ENCODE results near the gene KIF26B. TPM values are rescaled to one million over a fixed set of nuclear protein-coding genes. Genes with fewer than 3 reads are reported as not detected.
A peak's percentile ranks its signal among the peaks of the same experiment; 100 is the strongest.

KIF26B gene
- total RNA-seq, 1 experiment from 2014 or later, result 14.7 TPM

DNA sequence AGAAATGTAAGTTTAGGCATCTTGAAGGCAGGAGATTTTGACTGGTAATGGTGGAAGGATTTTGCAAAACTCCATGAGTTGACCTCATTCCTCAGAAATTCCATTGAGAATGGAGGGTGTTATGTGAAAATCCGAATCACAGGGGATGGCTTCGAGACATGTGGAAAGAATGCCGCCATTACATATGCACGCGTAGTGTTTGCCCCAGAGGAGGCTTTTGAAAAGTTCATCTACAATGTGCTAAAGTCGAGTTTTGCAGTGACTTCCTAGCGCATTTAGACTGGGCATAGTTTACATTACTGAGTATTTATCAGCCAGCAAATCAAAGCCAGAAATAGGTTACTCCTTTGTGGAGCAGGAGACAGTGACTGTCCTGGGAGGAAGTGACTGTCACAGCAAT is 307.4 kb downstream of the KIF26B start:
- DNase-seq (ENCODE audit: low spot score), result no peak

DNA sequence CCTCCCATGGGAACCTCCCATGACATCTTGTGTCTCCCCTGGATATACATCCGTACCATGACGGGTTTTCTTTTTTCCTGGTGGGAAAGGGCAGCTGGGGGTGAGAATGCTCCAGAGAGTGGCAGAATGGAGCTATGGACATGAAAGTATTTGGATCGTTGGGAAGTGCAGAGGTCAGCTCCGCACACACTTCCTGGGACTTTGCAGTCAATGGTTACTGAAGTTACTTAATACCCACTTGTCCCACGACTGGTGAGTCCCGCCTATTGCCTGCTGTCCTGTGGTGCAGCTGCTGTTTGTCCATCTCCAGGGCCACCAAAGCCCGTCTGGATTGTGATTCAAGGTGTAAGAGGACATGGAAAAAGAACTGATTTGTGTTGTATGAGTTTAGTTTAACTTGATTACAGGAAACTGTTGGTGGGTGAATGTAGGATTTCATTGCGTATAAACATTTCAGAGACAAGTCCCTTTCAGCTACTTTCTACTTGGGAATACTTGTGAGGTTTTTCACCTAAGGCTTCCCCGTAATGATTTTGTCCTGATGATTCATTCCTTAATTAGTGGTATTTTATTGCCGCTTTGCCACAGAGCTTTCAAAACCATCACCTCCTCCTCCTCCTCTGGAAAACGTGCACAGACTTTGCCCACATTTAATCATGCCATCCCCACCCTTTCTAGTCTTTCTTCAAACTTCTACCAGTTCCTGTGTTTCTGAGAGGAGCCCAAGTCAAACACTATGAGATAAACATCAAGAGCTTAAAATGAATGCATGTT is 308.8 kb downstream of the KIF26B start:
- no peak for DNase-seq (ENCODE audit: low spot score)

DNA sequence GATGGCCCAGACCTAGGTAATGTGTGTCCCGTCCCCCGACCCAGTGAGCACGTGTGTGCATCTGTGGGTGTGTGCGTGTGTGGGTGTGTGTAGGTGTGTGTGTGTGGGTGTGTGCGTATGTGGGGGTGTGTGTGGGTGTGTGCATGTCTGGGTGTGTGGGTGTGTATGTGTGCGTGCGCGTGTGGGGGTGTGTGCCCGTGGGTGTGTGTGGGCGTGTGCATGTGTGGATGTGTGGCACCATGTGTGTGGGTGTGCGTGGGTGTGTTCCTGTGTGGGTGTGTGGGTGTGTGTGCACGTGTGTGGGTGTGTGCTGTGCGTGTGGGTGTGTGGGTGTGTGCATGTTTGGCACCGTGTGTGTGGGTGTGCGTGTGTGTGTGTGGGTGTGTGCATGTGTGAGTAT is 309.5 kb downstream of the KIF26B start:
- DNase-seq (ENCODE audit: low spot score), result no peak

DNA sequence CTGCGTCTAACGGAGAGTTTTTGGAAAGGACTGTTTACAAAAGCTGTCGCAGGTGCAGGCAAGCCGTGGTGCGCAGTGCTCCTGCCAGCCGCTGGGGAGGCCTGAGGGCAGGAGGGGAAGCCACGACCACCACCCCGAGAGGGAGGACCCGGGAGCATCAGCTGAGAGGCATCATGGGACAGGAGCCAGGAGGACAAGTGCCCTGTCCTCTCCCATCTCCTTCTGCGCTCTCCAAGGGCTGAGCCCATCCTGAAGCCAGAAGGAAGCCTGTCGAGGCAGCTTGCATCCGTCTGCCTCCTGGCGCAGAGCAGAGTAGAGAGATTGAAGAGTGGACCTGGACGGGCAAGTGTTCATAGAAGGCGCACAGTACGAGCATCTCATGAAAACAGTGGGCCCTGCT is 310.9 kb downstream of the KIF26B start:
- no peak for DNase-seq (ENCODE audit: low spot score)

DNA sequence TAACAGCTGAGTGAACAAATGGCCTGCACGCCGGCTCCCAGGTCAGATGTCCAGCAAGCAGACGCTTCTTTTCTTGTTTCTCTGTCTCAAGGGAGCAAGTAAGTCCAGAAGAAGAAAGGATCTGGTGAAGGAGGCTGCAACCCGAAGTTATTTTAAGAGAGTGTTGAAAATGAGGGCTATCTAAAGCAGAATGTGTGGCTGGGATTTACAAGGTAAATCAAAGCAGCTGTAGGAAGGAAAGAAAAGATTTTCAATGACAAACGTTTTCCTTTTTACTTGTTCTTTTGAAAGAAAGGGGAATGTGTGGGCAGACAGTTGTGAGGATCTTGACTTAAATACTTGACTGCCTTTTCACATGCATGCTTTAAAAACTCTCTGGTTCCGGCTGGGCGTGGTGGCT is 311.5 kb downstream of the KIF26B start:
- DNase-seq (ENCODE audit: low spot score), result no peak

DNA sequence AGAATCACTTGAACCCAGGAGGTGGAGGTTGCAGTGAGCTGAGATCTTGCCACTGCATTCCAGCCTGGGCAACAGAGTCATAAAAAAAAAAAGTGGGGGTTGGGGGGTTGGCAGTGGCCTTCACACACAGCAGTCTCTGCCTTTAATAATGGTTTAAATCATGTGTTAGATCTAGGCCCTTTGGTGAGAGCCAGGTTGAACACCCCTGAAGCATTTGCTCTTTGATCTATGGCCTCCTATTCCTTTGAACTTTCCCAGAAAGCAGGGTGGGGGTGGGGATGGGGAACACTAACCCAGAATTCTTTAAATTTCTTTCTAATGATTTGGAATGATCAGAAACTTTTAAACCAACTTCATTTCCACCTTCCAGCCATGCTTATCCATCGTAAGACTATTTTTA is 313.0 kb downstream of the KIF26B start:
- DNase-seq (ENCODE audit: low spot score), result no peak

DNA sequence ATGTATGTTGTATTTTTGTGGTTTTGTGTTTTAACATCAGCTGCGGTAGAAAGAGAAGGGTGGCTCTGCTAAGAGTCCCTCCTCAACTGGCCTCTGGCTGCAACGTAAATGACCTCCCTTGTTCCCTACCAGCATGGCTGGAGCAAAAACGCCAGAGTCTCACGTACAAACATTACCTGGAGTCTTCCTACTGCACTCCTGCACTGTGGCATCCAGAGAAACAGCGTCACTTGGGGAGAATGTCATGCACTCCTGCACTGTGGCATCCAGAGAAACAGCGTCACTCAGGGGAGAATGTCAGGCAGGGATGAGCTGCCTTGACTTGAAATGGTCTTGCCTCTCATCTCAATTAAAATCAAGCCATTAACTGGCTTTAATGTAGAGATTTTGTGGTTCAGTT is 314.2 kb downstream of the KIF26B start:
- DNase-seq (ENCODE audit: low spot score), result no peak

DNA sequence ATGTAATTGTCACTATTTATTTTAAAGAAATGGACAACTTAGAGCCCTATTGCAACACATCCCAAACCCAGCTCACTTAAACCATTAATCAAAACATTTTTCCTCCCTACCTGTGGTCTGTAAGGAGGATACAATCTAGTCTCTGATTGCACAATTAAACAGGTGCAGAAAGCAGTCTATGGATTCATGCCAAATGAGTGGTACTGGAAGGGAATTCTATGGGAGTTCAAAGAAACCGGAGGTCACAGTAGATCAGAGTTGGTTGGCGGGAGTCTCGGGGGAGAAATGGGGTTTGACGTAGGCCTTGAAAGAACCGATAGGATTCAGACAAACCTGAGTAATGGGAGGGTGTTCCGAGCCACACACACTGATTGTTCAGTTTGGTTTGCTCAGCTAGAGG is 314.9 kb downstream of the KIF26B start:
- no peak for DNase-seq (ENCODE audit: low spot score)

DNA sequence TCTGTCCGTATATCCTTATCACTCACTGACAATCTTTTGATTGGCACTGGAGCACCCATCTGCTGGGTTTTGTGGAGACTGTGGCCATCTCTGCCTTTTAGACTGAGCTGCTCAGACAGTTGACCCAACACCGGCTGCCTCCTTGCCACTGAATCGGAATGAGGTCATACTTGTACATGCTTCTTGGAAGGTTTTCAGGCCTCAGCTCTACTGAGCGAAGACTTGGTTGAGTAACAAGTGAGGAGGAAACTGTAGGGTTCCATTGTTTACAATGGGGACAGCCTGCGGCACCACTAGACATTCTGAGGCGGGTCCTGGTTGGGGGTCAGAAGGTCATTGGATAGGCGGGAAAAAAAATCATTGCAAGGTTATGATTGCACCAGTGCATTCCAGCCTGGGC is 320.3 kb downstream of the KIF26B start:
- DNase-seq (ENCODE audit: low spot score), result peak; percentile 93

DNA sequence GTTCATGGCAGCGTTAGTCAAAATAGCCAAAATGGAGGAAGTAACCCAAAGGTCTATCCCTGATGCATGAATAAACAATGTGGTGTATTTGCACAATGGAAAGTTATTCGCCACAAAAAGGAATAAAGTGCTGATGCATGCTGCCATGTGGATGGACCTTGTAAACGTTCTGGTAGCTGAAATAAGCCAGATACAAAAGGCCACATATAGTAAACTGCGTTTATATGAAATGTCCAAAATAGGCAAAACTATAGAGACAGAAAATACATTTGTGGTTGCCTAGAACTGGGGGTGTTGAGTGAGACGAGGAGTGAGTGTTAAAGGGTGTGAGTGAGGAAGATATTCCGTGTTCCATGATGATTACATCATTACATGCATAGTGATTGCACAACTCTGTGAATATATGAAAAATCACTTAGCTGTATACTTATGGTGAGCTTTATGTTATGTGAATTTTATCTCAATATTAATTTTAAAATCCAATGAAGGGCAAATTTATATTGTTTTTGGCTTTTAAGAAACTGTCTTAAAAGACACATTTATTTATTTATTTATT is 321.3 kb downstream of the KIF26B start:
- peak; percentile 74 for DNase-seq (ENCODE audit: low spot score)

DNA sequence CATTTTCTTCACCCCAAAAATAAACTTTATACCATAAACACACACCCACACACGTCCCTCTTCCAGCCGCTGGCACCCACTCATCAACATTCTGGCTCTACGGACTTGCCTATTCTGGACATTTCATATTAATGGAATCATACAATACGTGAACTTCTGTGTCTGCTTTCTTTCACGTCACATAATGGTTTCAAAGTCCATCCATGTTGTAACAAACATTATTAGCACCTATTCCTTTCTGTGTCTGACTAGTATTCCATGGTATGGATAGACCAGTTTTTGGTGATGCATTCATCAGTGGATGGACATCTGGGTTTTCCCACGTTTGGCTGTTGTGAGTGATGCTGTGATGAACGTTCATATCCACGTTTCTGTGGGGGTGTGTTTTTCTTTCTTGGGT is 323.2 kb downstream of the KIF26B start:
- no peak for DNase-seq (ENCODE audit: low spot score)

DNA sequence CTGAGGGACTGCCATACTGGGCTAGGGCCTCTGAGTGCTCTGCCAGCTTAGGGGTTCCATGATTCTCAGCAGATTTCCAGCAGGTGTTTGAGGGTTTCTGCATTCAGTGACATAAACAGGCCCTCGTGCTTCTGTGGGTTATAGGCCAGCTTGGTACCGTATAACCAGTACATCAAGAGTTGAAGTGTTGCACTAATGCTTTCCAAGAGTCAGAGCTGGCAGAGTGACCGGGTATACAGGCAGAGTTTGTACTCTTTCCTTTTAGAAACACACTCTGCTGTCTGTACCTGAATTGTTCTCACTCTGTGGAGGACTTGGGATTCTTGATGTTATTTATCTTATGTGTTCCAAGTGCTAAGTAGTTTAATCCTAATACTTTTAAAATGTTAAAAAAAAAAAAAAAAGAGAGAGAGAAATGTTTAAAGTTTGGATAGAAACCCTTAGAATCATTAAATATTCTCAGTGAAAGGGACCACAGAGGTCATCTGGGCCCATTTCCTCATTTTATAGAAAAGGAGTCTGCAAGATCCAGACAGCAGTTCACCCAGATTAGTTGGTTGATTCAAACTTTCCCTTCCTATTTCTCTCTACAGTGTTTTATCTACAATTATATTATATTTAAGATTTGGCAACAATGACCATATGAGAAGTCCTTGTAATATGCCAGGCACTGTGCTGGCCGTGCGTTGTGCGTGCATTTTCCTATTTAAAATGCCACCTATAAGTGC is 325.8 kb downstream of the KIF26B start:
- no peak for DNase-seq (ENCODE audit: low spot score)

DNA sequence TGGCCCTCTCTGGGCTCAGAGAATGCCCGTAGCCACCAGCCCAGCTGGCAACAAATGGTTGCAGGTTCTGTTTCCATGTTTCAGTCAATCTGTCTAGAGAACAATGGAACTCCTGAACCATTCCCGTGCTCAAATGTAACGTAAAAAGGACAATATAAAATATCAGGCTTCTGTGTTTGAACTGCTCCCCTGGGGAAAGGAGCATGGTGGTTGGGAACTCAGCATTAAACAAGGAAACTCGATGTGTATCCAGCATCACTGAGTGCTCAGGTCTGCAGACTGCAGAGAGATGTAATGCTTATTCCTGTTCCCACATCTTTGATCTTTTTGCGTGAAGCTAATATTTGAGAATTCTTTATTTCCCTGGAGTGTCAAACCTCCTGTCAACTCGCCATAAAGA is 326.5 kb downstream of the KIF26B start:
- no peak for DNase-seq (ENCODE audit: low spot score)

DNA sequence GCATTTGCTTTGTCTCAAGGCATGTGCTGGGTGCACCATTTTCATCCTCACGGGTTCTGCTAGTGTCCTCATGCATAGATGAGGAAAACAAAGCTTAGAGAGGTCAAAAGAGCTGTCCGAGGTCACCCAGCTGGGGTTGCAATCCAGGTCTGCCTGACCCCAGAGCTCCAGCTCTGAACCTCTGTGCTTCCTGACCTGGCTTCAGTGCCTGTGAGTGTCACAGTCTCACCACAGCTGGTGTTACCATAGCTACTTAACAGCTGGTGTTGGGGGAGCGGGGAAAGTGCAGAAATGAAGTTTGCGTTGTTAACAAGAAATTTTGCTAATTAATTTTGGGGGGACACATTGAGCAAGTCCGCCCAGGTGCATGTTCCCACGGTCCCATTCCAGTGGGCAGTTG is 328.5 kb downstream of the KIF26B start:
- no peak for DNase-seq (ENCODE audit: low spot score)

DNA sequence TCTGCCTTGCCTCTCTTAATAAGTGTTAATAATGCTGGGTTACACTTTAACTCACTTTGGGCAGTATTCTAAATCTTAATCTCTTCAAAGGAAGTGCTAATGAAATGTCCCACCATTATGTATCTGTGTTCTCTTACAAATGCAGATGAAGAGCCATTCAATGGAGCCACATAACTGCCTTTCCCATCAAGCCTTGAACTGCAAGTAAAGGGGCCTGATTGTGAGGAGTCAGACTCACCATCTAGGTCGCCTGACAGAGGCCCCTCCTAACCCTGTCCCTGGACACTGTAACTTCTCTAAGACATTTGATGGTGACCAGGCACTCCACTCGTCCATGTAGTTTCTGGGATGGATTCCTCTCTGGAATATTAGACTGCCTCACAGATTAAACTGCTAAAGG is 329.4 kb downstream of the KIF26B start:
- no peak for DNase-seq (ENCODE audit: low spot score)

DNA sequence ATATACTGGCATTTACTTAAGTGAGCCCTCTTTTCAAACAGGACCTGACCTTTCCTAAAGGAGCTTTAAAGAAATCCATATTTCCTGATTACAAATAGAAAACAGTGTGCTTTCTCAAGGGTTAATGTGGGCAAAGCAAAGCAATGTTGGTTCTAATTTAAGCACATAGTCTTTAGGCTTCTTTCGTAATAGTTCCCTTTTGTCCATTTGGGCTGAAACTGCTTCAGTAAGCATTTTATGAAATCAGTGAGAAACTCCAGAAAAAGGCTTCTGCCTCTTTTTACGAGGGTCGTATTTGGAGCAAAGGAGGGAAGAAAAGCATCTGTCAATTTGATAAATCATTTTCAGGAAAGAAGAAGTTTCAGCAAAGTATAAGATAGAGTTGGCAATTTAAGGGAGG is 331.2 kb downstream of the KIF26B start:
- no peak for DNase-seq (ENCODE audit: low spot score)

DNA sequence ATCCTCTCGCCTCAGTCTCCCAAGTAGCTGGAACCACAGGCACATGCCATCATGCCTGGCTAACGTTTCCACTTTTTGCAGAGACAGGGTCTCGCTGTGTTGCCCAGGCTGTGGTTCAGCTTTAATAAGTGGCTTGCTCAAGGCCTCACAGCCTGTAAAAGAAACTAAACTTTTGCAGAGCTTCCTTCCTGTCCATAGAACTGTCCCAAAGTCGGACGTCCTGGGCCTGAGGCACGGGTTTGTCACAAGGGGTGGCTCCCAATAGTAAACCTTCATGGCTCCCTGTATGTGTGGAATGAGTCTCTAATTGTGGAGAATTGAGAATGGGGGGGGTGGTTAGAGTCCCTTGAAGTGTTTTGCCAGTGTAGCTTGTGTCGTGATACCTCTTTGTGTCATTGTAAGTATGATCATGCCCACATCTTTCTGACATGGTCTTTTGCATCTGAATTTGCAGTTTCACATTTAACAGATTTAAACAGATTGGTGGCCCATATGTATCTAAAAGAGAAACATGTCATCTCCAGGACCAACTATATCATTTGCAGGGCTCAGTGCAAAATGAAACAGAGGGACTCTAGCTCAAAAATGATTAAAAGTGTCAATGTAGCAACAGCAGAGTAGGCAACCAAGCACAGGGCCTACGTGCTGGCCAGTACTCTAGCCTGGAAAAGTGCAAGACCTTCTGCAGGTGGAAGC is 332.1 kb downstream of the KIF26B start:
- no peak for DNase-seq (ENCODE audit: low spot score)

DNA sequence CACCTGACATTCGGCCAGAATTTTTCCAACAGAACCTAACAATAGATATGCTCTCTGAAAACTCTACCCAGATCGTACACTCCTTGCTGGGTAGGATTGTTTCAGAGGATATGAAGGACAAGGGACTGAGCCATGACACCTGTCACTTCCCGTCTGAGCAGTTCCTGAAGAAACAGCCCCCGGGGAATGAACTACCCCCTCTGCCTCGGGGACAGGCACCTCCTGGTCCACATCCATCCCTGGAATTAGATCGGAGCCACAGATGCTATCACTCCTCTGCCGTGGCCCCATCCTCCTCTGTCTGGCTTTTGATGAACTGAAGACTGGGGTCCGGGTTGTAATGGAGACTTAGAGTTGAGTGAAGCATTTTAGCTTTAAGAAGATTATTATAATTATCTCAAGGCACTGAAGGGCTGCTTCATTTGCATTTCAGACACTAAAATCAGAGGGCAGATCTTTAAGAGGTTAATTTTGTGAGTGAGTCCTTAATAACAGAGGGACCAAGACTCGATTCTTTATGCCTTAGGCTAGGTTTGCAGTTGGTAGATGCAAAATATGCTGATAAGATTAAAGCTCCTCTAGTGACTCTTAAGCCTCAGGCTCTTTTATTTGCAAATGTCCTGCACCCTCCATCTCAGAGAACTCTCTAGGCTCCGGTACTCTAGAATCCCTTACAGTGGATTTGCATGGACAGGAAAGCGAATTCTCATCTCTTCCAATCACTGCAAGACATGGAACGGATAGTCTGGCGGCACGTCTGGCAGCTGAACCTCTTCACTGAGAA is 333.8 kb downstream of the KIF26B start:
- DNase-seq (ENCODE audit: low spot score), result no peak

DNA sequence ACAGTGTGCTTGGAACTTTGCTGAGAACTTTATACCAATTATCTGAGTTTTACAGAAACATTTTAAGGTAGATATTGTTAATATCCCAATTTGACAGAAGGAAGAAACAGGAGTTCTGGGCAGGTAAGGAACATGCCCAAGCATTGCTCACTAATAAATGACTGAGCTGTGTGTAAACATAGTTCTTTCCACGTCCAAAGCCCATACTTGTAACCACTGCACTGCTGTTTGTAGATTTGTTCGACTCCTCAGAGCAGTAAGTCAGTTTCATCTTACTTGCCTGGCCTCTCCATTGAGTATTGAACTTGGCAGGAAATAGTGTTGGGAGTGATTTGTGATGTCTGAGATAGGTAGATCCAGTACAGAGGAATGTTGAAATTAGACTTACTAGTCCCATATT is 335.1 kb downstream of the KIF26B start:
- DNase-seq (ENCODE audit: low spot score), result no peak

DNA sequence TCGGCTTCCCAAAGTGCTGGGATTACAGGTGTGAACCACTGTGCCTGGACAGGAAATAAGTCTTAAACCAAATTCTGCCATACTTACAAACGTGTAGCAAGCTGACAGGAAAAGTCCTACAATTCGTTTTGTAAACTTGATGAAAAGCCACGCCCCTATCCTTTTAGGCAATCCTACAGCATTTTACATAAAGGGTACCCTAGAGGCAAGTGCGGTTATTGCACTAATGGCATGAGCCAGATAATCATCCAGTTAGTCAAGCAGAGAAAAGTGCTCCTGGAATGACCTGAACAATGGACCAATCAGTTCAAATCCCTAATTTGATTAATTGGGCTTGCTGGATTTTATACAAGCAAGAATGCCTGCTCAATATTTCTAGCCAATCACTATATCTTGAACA is 338.2 kb downstream of the KIF26B start:
- peak; percentile 22 for DNase-seq (ENCODE audit: low spot score)

DNA sequence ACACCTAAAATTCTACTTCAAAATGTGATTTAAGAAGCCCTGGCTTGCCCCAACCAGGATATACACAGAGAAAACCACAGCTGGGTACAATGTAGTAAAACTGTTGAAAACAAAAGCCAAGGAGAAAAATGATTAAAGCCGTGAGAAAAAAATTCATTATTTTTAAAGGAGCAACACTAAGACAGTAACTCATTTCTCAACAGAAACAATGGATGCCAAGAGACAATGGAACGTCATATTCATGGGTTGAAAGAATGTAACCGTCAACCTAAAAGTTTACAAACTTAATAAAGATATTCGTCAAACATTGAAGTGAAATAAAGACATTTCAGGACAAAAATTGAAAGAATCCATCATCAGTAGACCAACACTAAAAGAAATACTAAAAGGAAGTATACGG is 340.9 kb downstream of the KIF26B start:
- DNase-seq (ENCODE audit: low spot score), result no peak

DNA sequence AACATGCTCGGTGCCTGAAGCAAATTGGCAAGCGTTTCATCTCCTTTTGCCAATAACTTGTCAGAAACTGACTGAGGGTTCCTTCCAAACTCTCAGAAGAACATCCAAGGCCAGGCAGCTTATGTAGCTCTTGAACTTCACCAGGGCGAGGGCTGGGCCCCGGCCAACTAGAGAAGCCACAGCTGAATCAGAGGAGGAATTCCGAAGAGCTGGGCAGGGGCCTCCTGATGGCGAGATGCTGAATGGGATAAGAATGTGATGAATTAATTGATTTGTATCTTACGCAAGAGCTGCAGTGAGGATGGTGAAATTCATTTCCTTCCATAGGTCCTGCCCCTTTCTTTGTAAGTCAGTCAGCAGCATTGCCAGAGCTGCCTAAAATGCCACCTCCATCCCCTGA is 345.8 kb downstream of the KIF26B start:
- peak; percentile 43 for DNase-seq (ENCODE audit: low spot score)
